ENCODE data around the gene NUBPL. TPM values are rescaled to one million over a fixed set of nuclear protein-coding genes. Genes with fewer than 3 reads are reported as not detected.
"Not testable (repeated sequence)": the region's sequence is repeated elsewhere in the genome, so short reads cannot be mapped to it uniquely, and the experiment has no call there.

The NUBPL gene
- total and polyA plus RNA-seq, 7 experiments from 2014 or later: 5.8 to 11.7 (median 8.3) TPM

- peak overlapping the region in 1 of 10 donors; percentile 56 for H3K4me3 Mint-ChIP-seq
- H3K4me1 ChIP-seq (ENCODE audit: control insufficient read depth in 2 of 2, insufficient read depth in 2 of 2, low read length in 2 of 2); H3K4me1 Mint-ChIP-seq; POLR2A ChIA-PET; H3K27me3 ChIP-seq (ENCODE audit: control insufficient read depth in 2 of 2, insufficient read depth in 2 of 2, low read length in 2 of 2); intact Hi-C loops (cut with micrococcal nuclease); DNase-seq; H3K27ac ChIP-seq (ENCODE audit: low read depth, low read length); H3K36me3 ChIP-seq (ENCODE audit: control insufficient read depth in 2 of 3, insufficient read depth in 3 of 3, low read length in 3 of 3); H3K27me3 Mint-ChIP-seq; H3K27ac Mint-ChIP-seq; ATAC-seq; H3K4me3 ChIP-seq (ENCODE audit: low read length): not testable (repeated sequence)
- peaks cover 0 to 14% (median 0%) of the 10 kb centered on the region in 3 experiments for H3K9me3 ChIP-seq (ENCODE audit: control insufficient read depth in 2 of 3, low read length in 3 of 3)
- peaks cover 13 to 59% (median 33%) of the 10 kb centered on the region in 11 donors for H3K9me3 Mint-ChIP-seq
- CTCF ChIA-PET: interaction anchor here (0.6 kb wide), 1 partner anchor 33 kb away, joined by 3 read pairs; no protein-coding TSS in a partner anchor
- peaks cover 4 to 59% (median 53%) of the 10 kb centered on the region in 5 donors for H3K36me3 Mint-ChIP-seq
Observed at GRCh38 chr14:31652900-31653299, 91.7 kb downstream of the NUBPL start.

- peaks cover under 1 to 74% (median 58%) of the 10 kb centered on the region in 5 donors for H3K36me3 Mint-ChIP-seq
- no peak overlapping the region for H3K4me3 ChIP-seq (ENCODE audit: low read length)
- ATAC-seq (no peak), DNase-seq (no peak)
- no peaks in the 10 kb centered on the region for H3K36me3 ChIP-seq (ENCODE audit: control insufficient read depth in 2 of 3, insufficient read depth in 3 of 3, low read length in 3 of 3)
- no peaks in the 10 kb centered on the region for H3K27me3 ChIP-seq (ENCODE audit: control insufficient read depth in 2 of 2, insufficient read depth in 2 of 2, low read length in 2 of 2)
- ChIA-PET POLR2A (no interaction called here), CTCF (no interaction called here)
- H3K27ac ChIP-seq (ENCODE audit: low read depth, low read length): no peak overlapping the region
- no peaks in the 10 kb centered on the region for H3K27me3 Mint-ChIP-seq
- H3K27ac Mint-ChIP-seq: no peak overlapping the region
- H3K9me3 Mint-ChIP-seq: peaks cover 8 to 55% (median 22%) of the 10 kb centered on the region in 11 donors
- H3K4me3 Mint-ChIP-seq: no peak overlapping the region
- H3K9me3 ChIP-seq (ENCODE audit: control insufficient read depth in 2 of 3, low read length in 3 of 3): peaks cover 0 to 4% (median 0%) of the 10 kb centered on the region in 3 experiments
- peaks cover 0 to 16% (median 6%) of the 10 kb centered on the region in 7 donors for H3K4me1 Mint-ChIP-seq
- H3K4me1 ChIP-seq (ENCODE audit: control insufficient read depth in 2 of 2, insufficient read depth in 2 of 2, low read length in 2 of 2): no peaks in the 10 kb centered on the region
- intact Hi-C loops (cut with micrococcal nuclease): no loop called here
Observed at GRCh38 chr14:31657917-31658316, 96.7 kb downstream of the NUBPL start.

- DNase-seq: no peak
- ATAC-seq: no peak
- Histone ChIP-seq H3K27me3 (ENCODE audit: control insufficient read depth in 2 of 2, insufficient read depth in 2 of 2, low read length in 2 of 2) (no peaks in the 10 kb centered on the region), H3K4me3 (ENCODE audit: low read length) (no peak overlapping the region), H3K36me3 (ENCODE audit: control insufficient read depth in 2 of 3, insufficient read depth in 3 of 3, low read length in 3 of 3) (no peaks in the 10 kb centered on the region), H3K27ac (ENCODE audit: low read depth, low read length) (no peak overlapping the region), H3K4me1 (ENCODE audit: control insufficient read depth in 2 of 2, insufficient read depth in 2 of 2, low read length in 2 of 2) (no peaks in the 10 kb centered on the region), H3K9me3 (ENCODE audit: control insufficient read depth in 2 of 3, low read length in 3 of 3) (no peaks in the 10 kb centered on the region)
- Mint-ChIP-seq H3K4me1 (peaks cover 0 to 16% (median 6%) of the 10 kb centered on the region in 7 donors), H3K36me3 (peaks cover 0 to 75% (median 60%) of the 10 kb centered on the region in 5 donors), H3K4me3 (no peak overlapping the region), H3K27ac (peak overlapping the region in 1 of 9 donors; percentile 27), H3K27me3 (no peaks in the 10 kb centered on the region), H3K9me3 (peaks cover 2 to 57% (median 22%) of the 10 kb centered on the region in 11 donors)
- intact Hi-C loops (cut with micrococcal nuclease): no loop called here
- CTCF ChIA-PET: no interaction called here
- POLR2A ChIA-PET: interaction anchor here (0.7 kb wide), 1 partner anchor 235 kb away, joined by 3 read pairs; no protein-coding TSS in a partner anchor
Observed at GRCh38 chr14:31659278-31659677, 98.1 kb downstream of the NUBPL start.

- no peaks in the 10 kb centered on the region for H3K27me3 Mint-ChIP-seq
- CTCF ChIA-PET: no interaction called here
- no peak overlapping the region for H3K4me3 Mint-ChIP-seq
- POLR2A ChIA-PET: no interaction called here
- peaks cover 2 to 59% (median 24%) of the 10 kb centered on the region in 11 donors for H3K9me3 Mint-ChIP-seq
- H3K36me3 Mint-ChIP-seq: peaks cover 0 to 78% (median 61%) of the 10 kb centered on the region in 5 donors
- H3K27ac Mint-ChIP-seq: no peak overlapping the region
- ATAC-seq (no peak), DNase-seq (no peak)
- H3K36me3 ChIP-seq (ENCODE audit: control insufficient read depth in 2 of 3, insufficient read depth in 3 of 3, low read length in 3 of 3): no peaks in the 10 kb centered on the region
- peaks cover 0 to 16% (median 6%) of the 10 kb centered on the region in 7 donors for H3K4me1 Mint-ChIP-seq
- H3K9me3 ChIP-seq (ENCODE audit: control insufficient read depth in 2 of 3, low read length in 3 of 3): no peaks in the 10 kb centered on the region
- H3K4me3 ChIP-seq (ENCODE audit: low read length): no peak overlapping the region
- H3K27me3 ChIP-seq (ENCODE audit: control insufficient read depth in 2 of 2, insufficient read depth in 2 of 2, low read length in 2 of 2): no peaks in the 10 kb centered on the region
- intact Hi-C loops (cut with micrococcal nuclease): no loop called here
- no peak overlapping the region for H3K27ac ChIP-seq (ENCODE audit: low read depth, low read length)
- no peaks in the 10 kb centered on the region for H3K4me1 ChIP-seq (ENCODE audit: control insufficient read depth in 2 of 2, insufficient read depth in 2 of 2, low read length in 2 of 2)
Observed at GRCh38 chr14:31660191-31660590, 99.0 kb downstream of the NUBPL start.

- DNase-seq (no peak), ATAC-seq (no peak)
- H3K36me3 Mint-ChIP-seq: peaks cover 0 to 78% (median 64%) of the 10 kb centered on the region in 5 donors
- peaks cover 5 to 63% (median 27%) of the 10 kb centered on the region in 11 donors for H3K9me3 Mint-ChIP-seq
- peaks cover 0 to 16% (median 6%) of the 10 kb centered on the region in 7 donors for H3K4me1 Mint-ChIP-seq
- CTCF ChIA-PET: no interaction called here
- Histone ChIP-seq H3K9me3 (ENCODE audit: control insufficient read depth in 2 of 3, low read length in 3 of 3) (no peaks in the 10 kb centered on the region), H3K36me3 (ENCODE audit: control insufficient read depth in 2 of 3, insufficient read depth in 3 of 3, low read length in 3 of 3) (no peaks in the 10 kb centered on the region), H3K4me1 (ENCODE audit: control insufficient read depth in 2 of 2, insufficient read depth in 2 of 2, low read length in 2 of 2) (no peaks in the 10 kb centered on the region), H3K27me3 (ENCODE audit: control insufficient read depth in 2 of 2, insufficient read depth in 2 of 2, low read length in 2 of 2) (no peaks in the 10 kb centered on the region), H3K4me3 (ENCODE audit: low read length) (no peak overlapping the region), H3K27ac (ENCODE audit: low read depth, low read length) (no peak overlapping the region)
- H3K27me3 Mint-ChIP-seq: no peaks in the 10 kb centered on the region
- intact Hi-C loops (cut with micrococcal nuclease): no loop called here
- H3K4me3 Mint-ChIP-seq: no peak overlapping the region
- no peak overlapping the region for H3K27ac Mint-ChIP-seq
- POLR2A ChIA-PET: no interaction called here
Observed at GRCh38 chr14:31660728-31661127, 99.5 kb downstream of the NUBPL start.

- ChIA-PET POLR2A (no interaction called here), CTCF (no interaction called here)
- H3K9me3 Mint-ChIP-seq: peaks cover 5 to 72% (median 45%) of the 10 kb centered on the region in 11 donors
Observed at GRCh38 chr14:31668348-31668747, 107.1 kb downstream of the NUBPL start.

GRCh38 chr14:31672709-31673108, 111.5 kb downstream of the NUBPL start:
- no peaks in the 10 kb centered on the region for H3K9me3 ChIP-seq (ENCODE audit: control insufficient read depth in 2 of 3, low read length in 3 of 3)
- Mint-ChIP-seq H3K27me3 (no peaks in the 10 kb centered on the region), H3K27ac (no peak overlapping the region), H3K4me1 (peaks cover 0 to 6% (median 0%) of the 10 kb centered on the region in 7 donors), H3K4me3 (no peak overlapping the region), H3K36me3 (peaks cover 0 to 66% (median 56%) of the 10 kb centered on the region in 5 donors), H3K9me3 (peaks cover 0 to 40% (median 16%) of the 10 kb centered on the region in 11 donors)
- H3K27ac ChIP-seq (ENCODE audit: low read depth, low read length): no peak overlapping the region
- CTCF ChIA-PET: no interaction called here
- no peaks in the 10 kb centered on the region for H3K27me3 ChIP-seq (ENCODE audit: control insufficient read depth in 2 of 2, insufficient read depth in 2 of 2, low read length in 2 of 2)
- intact Hi-C loops (cut with micrococcal nuclease): no loop called here
- POLR2A ChIA-PET: no interaction called here
- H3K4me3 ChIP-seq (ENCODE audit: low read length): no peak overlapping the region
- peaks cover 0 to 12% (median 0%) of the 10 kb centered on the region in 3 experiments for H3K36me3 ChIP-seq (ENCODE audit: control insufficient read depth in 2 of 3, insufficient read depth in 3 of 3, low read length in 3 of 3)
- H3K4me1 ChIP-seq (ENCODE audit: control insufficient read depth in 2 of 2, insufficient read depth in 2 of 2, low read length in 2 of 2): no peaks in the 10 kb centered on the region
- ATAC-seq (no peak), DNase-seq (no peak)

More at GRCh38 chr14:31668348-31668747, 107.1 kb downstream of the NUBPL start:
- H3K27ac Mint-ChIP-seq: no peak overlapping the region
- Histone ChIP-seq H3K27ac (ENCODE audit: low read depth, low read length) (no peak overlapping the region), H3K4me1 (ENCODE audit: control insufficient read depth in 2 of 2, insufficient read depth in 2 of 2, low read length in 2 of 2) (no peaks in the 10 kb centered on the region), H3K4me3 (ENCODE audit: low read length) (no peak overlapping the region), H3K9me3 (ENCODE audit: control insufficient read depth in 2 of 3, low read length in 3 of 3) (no peaks in the 10 kb centered on the region), H3K27me3 (ENCODE audit: control insufficient read depth in 2 of 2, insufficient read depth in 2 of 2, low read length in 2 of 2) (no peaks in the 10 kb centered on the region), H3K36me3 (ENCODE audit: control insufficient read depth in 2 of 3, insufficient read depth in 3 of 3, low read length in 3 of 3) (peaks cover 0 to 7% (median 0%) of the 10 kb centered on the region in 3 experiments)
- DNase-seq (no peak), ATAC-seq (no peak)
- no peak overlapping the region for H3K4me3 Mint-ChIP-seq
- intact Hi-C loops (cut with micrococcal nuclease): no loop called here
- H3K27me3 Mint-ChIP-seq: no peaks in the 10 kb centered on the region
- H3K36me3 Mint-ChIP-seq: peaks cover 0 to 82% (median 69%) of the 10 kb centered on the region in 5 donors
- peaks cover 0 to 6% (median 0%) of the 10 kb centered on the region in 7 donors for H3K4me1 Mint-ChIP-seq

Data from naive thymus-derived CD4-positive, alpha-beta T cell (primary cell).